ENCODE data around the gene ZNF584. TPM values are rescaled to one million over a fixed set of nuclear protein-coding genes. Genes with fewer than 3 reads are reported as not detected.
A peak's percentile ranks its signal among the peaks of the same experiment; 100 is the strongest.

The ZNF584 gene
- total RNA-seq, 2 experiments from 2014 or later: 9.8 to 10.4 TPM

- ChIA-PET POLR2A (no interaction called here), CTCF (ENCODE audit: unreplicated experiment) (no interaction called here)
- no peaks in the 10 kb centered on the region for H3K9me3 ChIP-seq (ENCODE audit: low read length)
- no peaks in the 10 kb centered on the region for H4K20me1 ChIP-seq (ENCODE audit: insufficient read depth, low read length)
- H2AFZ ChIP-seq (ENCODE audit: low read length): no peak overlapping the region
- TF ChIP-seq EZH2phosphoT487 (IDR thresholded peaks at IDR 0.05; ENCODE audit: borderline replicate concordance, low read depth, low read length) (no peak), CTCF (conservative IDR thresholded peaks at IDR 0.05; ENCODE audit: low read length) (peak; percentile 62)
- no peaks in the 10 kb centered on the region for H3K36me3 ChIP-seq (ENCODE audit: insufficient read depth, low read length)
- no TSS peak for BruUV-seq (replicated peaks)
- peaks cover 25% of the 10 kb centered on the region for H3K4me1 ChIP-seq (ENCODE audit: insufficient read depth, low read length, poor library complexity, severe bottlenecking)
- peak; percentile 32 for DNase-seq (ENCODE audit: low spot score)
- H3K4me2 ChIP-seq (ENCODE audit: low read length): peak overlapping the region; percentile 96
- peaks cover 12% of the 10 kb centered on the region; the same call in 1 of the 2 replicates for H3K79me2 ChIP-seq (ENCODE audit: insufficient read depth, low read depth, low read length)
- H3K4me3 ChIP-seq (ENCODE audit: low read depth, low read length, poor library complexity, severe bottlenecking): peak overlapping the region; percentile 83
- no peak overlapping the region for H3K27ac ChIP-seq (ENCODE audit: low read depth, low read length, poor library complexity, severe bottlenecking)
- intact Hi-C loops (cut with micrococcal nuclease; ENCODE audit: unreplicated experiment): loop anchor here (5.0 kb wide), 1 partner anchor 80 kb away; the partner anchor contains the start of gene ZSCAN22
- H3K9me2 ChIP-seq (ENCODE audit: insufficient read depth, low read length): no peaks in the 10 kb centered on the region
Observed at GRCh38 chr19:58406818-58407657, 1.4 kb upstream of the ZNF584 start.

GRCh38 chr19:58407658-58408151, 744 bp upstream of the ZNF584 start:
- ChIA-PET POLR2A (no interaction called here), CTCF (ENCODE audit: unreplicated experiment) (no interaction called here)
- peaks cover 20% of the 10 kb centered on the region for H3K4me1 ChIP-seq (ENCODE audit: insufficient read depth, low read length, poor library complexity, severe bottlenecking)
- H3K27ac ChIP-seq (ENCODE audit: low read depth, low read length, poor library complexity, severe bottlenecking): peak overlapping the region; percentile 47
- intact Hi-C loops (cut with micrococcal nuclease; ENCODE audit: unreplicated experiment): loop anchor here (1.0 to 5.0 kb wide), 4 partner anchors 44 to 225 kb away; partner anchors contain the start of genes ZNF274, ZNF324, ZNF324B and ZSCAN22
- TSS peak; percentile 84 for BruUV-seq (replicated peaks)
- H3K79me2 ChIP-seq (ENCODE audit: insufficient read depth, low read depth, low read length): peaks cover 12% of the 10 kb centered on the region; the same call in 1 of the 2 replicates
- no peaks in the 10 kb centered on the region for H3K9me3 ChIP-seq (ENCODE audit: low read length)
- peak overlapping the region; percentile 83 for H3K4me3 ChIP-seq (ENCODE audit: low read depth, low read length, poor library complexity, severe bottlenecking)
- TF ChIP-seq CTCF (conservative IDR thresholded peaks at IDR 0.05; ENCODE audit: low read length) (no peak), EZH2phosphoT487 (IDR thresholded peaks at IDR 0.05; ENCODE audit: borderline replicate concordance, low read depth, low read length) (no peak)
- H2AFZ ChIP-seq (ENCODE audit: low read length): peak overlapping the region; percentile 63; the same call in 1 of the 2 replicates
- DNase-seq (ENCODE audit: low spot score): no peak
- no peaks in the 10 kb centered on the region for H3K36me3 ChIP-seq (ENCODE audit: insufficient read depth, low read length)
- H3K9me2 ChIP-seq (ENCODE audit: insufficient read depth, low read length): no peaks in the 10 kb centered on the region
- no peaks in the 10 kb centered on the region for H4K20me1 ChIP-seq (ENCODE audit: insufficient read depth, low read length)
- H3K4me2 ChIP-seq (ENCODE audit: low read length): peak overlapping the region; percentile 96

Data from OCI-LY7 (cell line).